C4-2B (cell line): ENCODE measurements around the gene PRKCA.

ENCODE experiments used
- CTCF ChIP-seq: fragments of 450-650 bp; conservative IDR thresholded peaks from 2 replicates; pipeline ENCODE4 v1.5.1; 2017; ENCODE audit warnings: mild to moderate bottlenecking
- ZFX ChIP-seq: fragments of 450-650 bp; IDR thresholded peaks from 2 replicates; pipeline ENCODE4 v1.6.1; 2017

GRCh38 chr17:66767154-66767933 lies 464.9 kb downstream of the PRKCA start:
- TF ChIP-seq CTCF (no peak), ZFX (no peak)
